NCI-H774 (cell line): ENCODE results near the gene TMEM163.
"Not testable (repeated sequence)": the region's sequence is repeated elsewhere in the genome, so short reads cannot be mapped to it uniquely, and the experiment has no call there.

Experiments used
- DNase-seq: peaks from one replicate; lab custom pipeline; 2025; lab: John Stamatoyannopoulos, UW

The TMEM163 gene

GRCh38 chr2:134619250-134619649, 99.5 kb downstream of the TMEM163 start:
- DNase-seq: no peak

- DNase-seq: not testable (repeated sequence)
These were observed 103.3 kb downstream of the TMEM163 start for GRCh38 chr2:134615480-134615879.

- DNase-seq: peak; percentile 23
These were observed 107.5 kb downstream of the TMEM163 start for GRCh38 chr2:134611316-134611715.

- no peak for DNase-seq
These were observed 107.9 kb downstream of the TMEM163 start for GRCh38 chr2:134610871-134611270.

GRCh38 chr2:134609924-134610513, 108.8 kb downstream of the TMEM163 start:
- DNase-seq: no peak

- DNase-seq: no peak
These were observed 114.8 kb downstream of the TMEM163 start for GRCh38 chr2:134603966-134604365.

GRCh38 chr2:134602666-134603065, 116.1 kb downstream of the TMEM163 start:
- DNase-seq: no peak

- DNase-seq: no peak
These were observed 117.5 kb downstream of the TMEM163 start for GRCh38 chr2:134601264-134601663.

- no peak for DNase-seq
These were observed 118.6 kb downstream of the TMEM163 start for GRCh38 chr2:134600208-134600607.

GRCh38 chr2:134599236-134599635, 119.6 kb downstream of the TMEM163 start:
- no peak for DNase-seq

- DNase-seq: no peak
These were observed 124.4 kb downstream of the TMEM163 start for GRCh38 chr2:134594399-134594798.

GRCh38 chr2:134593519-134593918, 125.3 kb downstream of the TMEM163 start:
- no peak for DNase-seq

- no peak for DNase-seq
These were observed 126.4 kb downstream of the TMEM163 start for GRCh38 chr2:134592377-134592776.

GRCh38 chr2:134591526-134591925, 127.3 kb downstream of the TMEM163 start:
- DNase-seq: no peak

- DNase-seq: no peak
These were observed 128.1 kb downstream of the TMEM163 start for GRCh38 chr2:134590679-134591078.

GRCh38 chr2:134589171-134590083, 129.4 kb downstream of the TMEM163 start:
- DNase-seq: not testable (repeated sequence)

- DNase-seq: no peak
These were observed 130.2 kb downstream of the TMEM163 start for GRCh38 chr2:134588556-134588955.

- DNase-seq: no peak
These were observed 132.4 kb downstream of the TMEM163 start for GRCh38 chr2:134586326-134586965.

GRCh38 chr2:134583997-134584520, 134.7 kb downstream of the TMEM163 start:
- DNase-seq: no peak

- DNase-seq: no peak
These were observed 135.3 kb downstream of the TMEM163 start for GRCh38 chr2:134583462-134583861.

- DNase-seq: no peak
These were observed 136.3 kb downstream of the TMEM163 start for GRCh38 chr2:134582547-134582899.

- DNase-seq: no peak
These were observed 136.8 kb downstream of the TMEM163 start for GRCh38 chr2:134581877-134582546.
